DMS53 treated with DMSO at 0.1 percent for 48 hours (cell line): ENCODE results near the gene CD226.
"Not testable (repeated sequence)": the region's sequence is repeated elsewhere in the genome, so short reads cannot be mapped to it uniquely, and the experiment has no call there.

Experiments used
- DNase-seq: peaks from one replicate; lab custom pipeline; 2025; ENCODE audit not compliant: unreplicated experiment; lab: John Stamatoyannopoulos, UW

Gene CD226

GRCh38 chr18:69956665-69957620, 9.3 kb upstream of the CD226 start:
- no peak for DNase-seq

GRCh38 chr18:69956057-69956456, 8.4 kb upstream of the CD226 start:
- DNase-seq: no peak

GRCh38 chr18:69954719-69955480, 7.2 kb upstream of the CD226 start:
- DNase-seq: no peak

GRCh38 chr18:69953191-69953590, 5.5 kb upstream of the CD226 start:
- DNase-seq: no peak

- no peak for DNase-seq
Observed at GRCh38 chr18:69951182-69951581, 3.5 kb upstream of the CD226 start.

GRCh38 chr18:69949538-69949936, 1.9 kb upstream of the CD226 start:
- DNase-seq: no peak

- no peak for DNase-seq
Observed at GRCh38 chr18:69948919-69949537, 1.4 kb upstream of the CD226 start.

- no peak for DNase-seq
Observed at GRCh38 chr18:69948256-69948655, 583 bp upstream of the CD226 start.

- no peak for DNase-seq
Observed at GRCh38 chr18:69946608-69947155, 991 bp downstream of the CD226 start.

- DNase-seq: no peak
Observed at GRCh38 chr18:69945220-69946114, 2.2 kb downstream of the CD226 start.

GRCh38 chr18:69944436-69944835, 3.2 kb downstream of the CD226 start:
- no peak for DNase-seq

- no peak for DNase-seq
Observed at GRCh38 chr18:69943021-69943420, 4.7 kb downstream of the CD226 start.

GRCh38 chr18:69941183-69941582, 6.5 kb downstream of the CD226 start:
- no peak for DNase-seq

GRCh38 chr18:69939812-69940211, 7.9 kb downstream of the CD226 start:
- not testable (repeated sequence) for DNase-seq

- DNase-seq: no peak
Observed at GRCh38 chr18:69936191-69936558, 11.5 kb downstream of the CD226 start.

GRCh38 chr18:69935319-69936190, 12.1 kb downstream of the CD226 start:
- no peak for DNase-seq

GRCh38 chr18:69934601-69935265, 12.9 kb downstream of the CD226 start:
- DNase-seq: no peak

- no peak for DNase-seq
Observed at GRCh38 chr18:69929041-69929774, 18.5 kb downstream of the CD226 start.
